HL-60/S4 (cell line): ENCODE data around the gene ENTPD1.
"Not testable (repeated sequence)": the region's sequence is repeated elsewhere in the genome, so short reads cannot be mapped to it uniquely, and the experiment has no call there.

Experiments
- in situ Hi-C: fragments of 300-500 bp; cut with MboI; formaldehyde crosslinking; loops from 2 replicates; pipeline ENCODE4 v1.14.3; 2022; ENCODE audit warnings: low sequenced_read_pairs

ENTPD1 gene

GRCh38 chr10:95860166-95860940, 104.4 kb downstream of the ENTPD1 start:
- in situ Hi-C loops = no loop called here

- in situ Hi-C loops = no loop called here
Measured at GRCh38 chr10:95861386-95861785, 105.4 kb downstream of the ENTPD1 start.

GRCh38 chr10:95864906-95865813, 109.2 kb downstream of the ENTPD1 start:
- in situ Hi-C loops = no loop called here

- in situ Hi-C loops = no loop called here
Measured at GRCh38 chr10:95865814-95866466, 110.0 kb downstream of the ENTPD1 start.

- in situ Hi-C loops = no loop called here
Measured at GRCh38 chr10:95866467-95866842, 110.5 kb downstream of the ENTPD1 start.

- in situ Hi-C loops = no loop called here
Measured at GRCh38 chr10:95867866-95868265, 111.9 kb downstream of the ENTPD1 start.

GRCh38 chr10:95872158-95872711, 116.3 kb downstream of the ENTPD1 start:
- in situ Hi-C loops = no loop called here

- in situ Hi-C loops = no loop called here
Measured at GRCh38 chr10:95873139-95873538, 117.2 kb downstream of the ENTPD1 start.

GRCh38 chr10:95873651-95874050, 117.7 kb downstream of the ENTPD1 start:
- in situ Hi-C loops = no loop called here

- in situ Hi-C loops = not testable (repeated sequence)
Measured at GRCh38 chr10:95874783-95875182, 118.8 kb downstream of the ENTPD1 start.

- in situ Hi-C loops = no loop called here
Measured at GRCh38 chr10:95876756-95877155, 120.8 kb downstream of the ENTPD1 start.

- in situ Hi-C loops = no loop called here
Measured at GRCh38 chr10:95877881-95878280, 121.9 kb downstream of the ENTPD1 start.

GRCh38 chr10:95880704-95881103, 124.7 kb downstream of the ENTPD1 start:
- in situ Hi-C loops = no loop called here

- in situ Hi-C loops = no loop called here
Measured at GRCh38 chr10:95881316-95881715, 125.4 kb downstream of the ENTPD1 start.

- in situ Hi-C loops = no loop called here
Measured at GRCh38 chr10:95889830-95890229, 133.9 kb downstream of the ENTPD1 start.

- in situ Hi-C loops = no loop called here
Measured at GRCh38 chr10:95896071-95896850, 140.3 kb downstream of the ENTPD1 start.

- in situ Hi-C loops = not testable (repeated sequence)
Measured at GRCh38 chr10:95905897-95906580, 150.1 kb downstream of the ENTPD1 start.

- in situ Hi-C loops = no loop called here
Measured at GRCh38 chr10:95906677-95907455, 150.9 kb downstream of the ENTPD1 start.
